ENCODE results near the gene IMMP2L. TPM values are rescaled to one million over a fixed set of nuclear protein-coding genes. Genes with fewer than 3 reads are reported as not detected.

The IMMP2L gene
- polyA plus RNA-seq, 1 donor (not counting 4 experiments of a cell fraction or from before 2014, with no cell fraction given): 14.1 TPM

- no peak for TF ChIP-seq EZH2 (IDR thresholded peaks at IDR 0.05; ENCODE audit: low read length)
- TF ChIP-seq CTCF (optimal IDR thresholded peaks at IDR 0.05 in 1 of 3, IDR thresholded peaks at IDR 0.05 in 1 of 3, conservative IDR thresholded peaks at IDR 0.05 in 1 of 3; ENCODE audit: extremely low read depth in 1 of 3, insufficient read depth in 2 of 3, low read length in 3 of 3): no peak
- Histone ChIP-seq H3K4me3 (ENCODE audit: control insufficient read depth in 2 of 3, extremely low read depth in 1 of 3, insufficient read depth in 2 of 3, low read depth in 1 of 3, low read length in 3 of 3) (no peak overlapping the region), H3K79me2 (ENCODE audit: control insufficient read depth, insufficient read depth, low read length) (no peaks in the 10 kb centered on the region), H3K36me3 (ENCODE audit: control insufficient read depth in 2 of 2, extremely low read depth in 1 of 2, insufficient read depth in 2 of 2, low read length in 2 of 2) (no peaks in the 10 kb centered on the region), H2AFZ (ENCODE audit: control insufficient read depth, low read length) (no peak overlapping the region), H3K27me3 (ENCODE audit: control insufficient read depth, extremely low read depth, insufficient read depth, low read length) (no peaks in the 10 kb centered on the region), H4K20me1 (ENCODE audit: control insufficient read depth, extremely low read depth, insufficient read depth, low read length) (no peaks in the 10 kb centered on the region), H3K4me2 (ENCODE audit: control insufficient read depth, extremely low read depth, insufficient read depth, low read depth, low read length) (no peak overlapping the region), H3K4me1 (ENCODE audit: control insufficient read depth, extremely low read depth, insufficient read depth, low read length) (no peaks in the 10 kb centered on the region), H3K9me3 (ENCODE audit: control insufficient read depth, low read depth, low read length) (no peaks in the 10 kb centered on the region), H3K9me1 (ENCODE audit: control insufficient read depth, extremely low read depth, insufficient read depth, low read length) (no peaks in the 10 kb centered on the region), H3K9ac (ENCODE audit: control insufficient read depth, extremely low read depth, insufficient read depth, low read length) (no peak overlapping the region), H3K27ac (ENCODE audit: control insufficient read depth, insufficient read depth, low read length) (no peak overlapping the region)
- no peak for DNase-seq (ENCODE audit: low read depth, low spot score)
- dilution Hi-C loops (cut with MboI; ENCODE audit: extremely low pct_ligation_motif_present, low sequenced_read_pairs): no loop called here
- no peak for FAIRE-seq
Observed at GRCh38 chr7:110813986-110814385, 748.3 kb downstream of the IMMP2L start.

GRCh38 chr7:110809832-110810231, 752.5 kb downstream of the IMMP2L start:
- H3K36me3 ChIP-seq (ENCODE audit: control insufficient read depth in 2 of 2, extremely low read depth in 1 of 2, insufficient read depth in 2 of 2, low read length in 2 of 2): no peaks in the 10 kb centered on the region
- no peak overlapping the region for H2AFZ ChIP-seq (ENCODE audit: control insufficient read depth, low read length)
- H3K27ac ChIP-seq (ENCODE audit: control insufficient read depth, insufficient read depth, low read length): no peak overlapping the region
- no peaks in the 10 kb centered on the region for H3K9me1 ChIP-seq (ENCODE audit: control insufficient read depth, extremely low read depth, insufficient read depth, low read length)
- dilution Hi-C loops (cut with MboI; ENCODE audit: extremely low pct_ligation_motif_present, low sequenced_read_pairs): no loop called here
- DNase-seq (ENCODE audit: low read depth, low spot score) (no peak), FAIRE-seq (no peak)
- no peak overlapping the region for H3K4me2 ChIP-seq (ENCODE audit: control insufficient read depth, extremely low read depth, insufficient read depth, low read depth, low read length)
- H3K4me3 ChIP-seq (ENCODE audit: control insufficient read depth in 2 of 3, extremely low read depth in 1 of 3, insufficient read depth in 2 of 3, low read depth in 1 of 3, low read length in 3 of 3): no peak overlapping the region
- no peaks in the 10 kb centered on the region for H3K9me3 ChIP-seq (ENCODE audit: control insufficient read depth, low read depth, low read length)
- H3K79me2 ChIP-seq (ENCODE audit: control insufficient read depth, insufficient read depth, low read length): no peaks in the 10 kb centered on the region
- H4K20me1 ChIP-seq (ENCODE audit: control insufficient read depth, extremely low read depth, insufficient read depth, low read length): no peaks in the 10 kb centered on the region
- H3K4me1 ChIP-seq (ENCODE audit: control insufficient read depth, extremely low read depth, insufficient read depth, low read length): no peaks in the 10 kb centered on the region
- H3K9ac ChIP-seq (ENCODE audit: control insufficient read depth, extremely low read depth, insufficient read depth, low read length): no peak overlapping the region
- TF ChIP-seq EZH2 (IDR thresholded peaks at IDR 0.05; ENCODE audit: low read length): no peak
- no peak for TF ChIP-seq CTCF (optimal IDR thresholded peaks at IDR 0.05 in 1 of 3, IDR thresholded peaks at IDR 0.05 in 1 of 3, conservative IDR thresholded peaks at IDR 0.05 in 1 of 3; ENCODE audit: extremely low read depth in 1 of 3, insufficient read depth in 2 of 3, low read length in 3 of 3)
- no peaks in the 10 kb centered on the region for H3K27me3 ChIP-seq (ENCODE audit: control insufficient read depth, extremely low read depth, insufficient read depth, low read length)

Data from keratinocyte (primary cell).